Neural cell (in vitro differentiated cells): ENCODE results near the gene RGS6. TPM values are rescaled to one million over a fixed set of nuclear protein-coding genes. Genes with fewer than 3 reads are reported as not detected.
A peak's percentile ranks its signal among the peaks of the same experiment; 100 is the strongest.

Experiments used
- H2AFZ ChIP-seq: fragments of 200-600, 300-800 bp; sonication (generic), shearing (Covaris generic); 2 replicates; pipeline ENCODE4 v1.6.0; 2014; ENCODE audit warnings: low read depth, mild to moderate bottlenecking, antibody characterized with exemption, low read length, moderate library complexity
- H3F3A ChIP-seq: fragments of 200-600 bp; shearing (Covaris generic); 2 replicates; pipeline ENCODE4 v1.6.1; 2016; ENCODE audit warnings: mild to moderate bottlenecking, moderate library complexity, mixed read lengths, antibody characterized with exemption, low read length; ENCODE audit not compliant: insufficient read depth, poor library complexity, severe bottlenecking
- H3K27ac ChIP-seq: fragments of 200-600, 300-800 bp; sonication (generic), shearing (Covaris generic); 2 replicates; pipeline ENCODE4 v1.5.1; 2014; ENCODE audit warnings: mild to moderate bottlenecking, low read length, moderate library complexity
- H3K27me3 ChIP-seq: fragments of 300-800, 200-600 bp; sonication (generic), shearing (Covaris generic); 2 replicates; pipeline ENCODE4 v1.6.0; 2014; ENCODE audit warnings: mild to moderate bottlenecking, low read depth, low read length, moderate library complexity; ENCODE audit not compliant: insufficient read depth
- H3K36me3 ChIP-seq: fragments of 300-800, 200-600 bp; sonication (generic), shearing (Covaris generic); 2 replicates; pipeline ENCODE4 v1.5.1; 2014; ENCODE audit warnings: mild to moderate bottlenecking, antibody characterized with exemption, low read length, moderate library complexity; ENCODE audit not compliant: insufficient read depth
- H3K4me2 ChIP-seq: fragments of 300-800, 200-600 bp; sonication (generic), shearing (Covaris generic); 2 replicates; pipeline ENCODE4 v1.6.0; 2014; ENCODE audit warnings: mild to moderate bottlenecking, low read length
- H3K4me3 ChIP-seq: fragments of 300-800, 200-600 bp; sonication (generic), shearing (Covaris generic); 2 replicates; pipeline ENCODE4 v1.5.1; 2014; ENCODE audit warnings: mild to moderate bottlenecking, low read length, moderate library complexity
- H3K79me2 ChIP-seq: fragments of 200-600 bp; shearing (Covaris generic); replicated peaks from 2 replicates; pipeline ENCODE4 v1.6.0; 2014; ENCODE audit warnings: mild to moderate bottlenecking, low read length, moderate library complexity; ENCODE audit not compliant: insufficient read depth
- H3K9ac ChIP-seq: fragments of 300-800, 200-600 bp; sonication (generic), shearing (Covaris generic); 2 replicates; pipeline ENCODE4 v1.6.1; 2016; ENCODE audit warnings: mild to moderate bottlenecking, low read length, mixed read lengths
- H3K9me2 ChIP-seq: fragments of 200-600 bp; shearing (Covaris generic); 2 replicates; pipeline ENCODE4 v1.6.1; 2016; ENCODE audit warnings: mild to moderate bottlenecking, low read length, mixed read lengths; ENCODE audit not compliant: insufficient read depth
- H3K9me3 ChIP-seq: fragments of 200-600, 300-800 bp; sonication (generic), shearing (Covaris generic); 2 replicates; pipeline ENCODE4 v1.6.1; 2016; ENCODE audit warnings: mild to moderate bottlenecking, mixed run types, low read length, moderate library complexity, mixed read lengths
- H4K20me1 ChIP-seq: fragments of 200-600 bp; shearing (Covaris generic); 2 replicates; pipeline ENCODE4 v1.6.1; 2016; ENCODE audit warnings: mild to moderate bottlenecking, mixed run types; ENCODE audit not compliant: insufficient read depth
- EP300 ChIP-seq: fragments of 450-650 bp; conservative IDR thresholded peaks from 2 replicates; pipeline ENCODE4 v1.6.1; 2014; ENCODE audit warnings: antibody characterized with exemption, mild to moderate bottlenecking, moderate library complexity; ENCODE audit not compliant: poor library complexity, severe bottlenecking
- EZH2 ChIP-seq: fragments of 200-600, 300-800 bp; shearing (Covaris generic), sonication (generic); IDR thresholded peaks from 2 replicates; pipeline ENCODE4 v1.6.1; 2014; ENCODE audit warnings: antibody characterized with exemption, low read length, borderline replicate concordance, mild to moderate bottlenecking; ENCODE audit not compliant: insufficient read depth, poor library complexity, severe bottlenecking
- MXI1 ChIP-seq: fragments of 450-650 bp; conservative IDR thresholded peaks from 2 replicates; pipeline ENCODE4 v1.6.1; 2014; ENCODE audit warnings: antibody characterized with exemption, mild to moderate bottlenecking; ENCODE audit not compliant: poor library complexity, severe bottlenecking
- POLR2AphosphoS5 ChIP-seq: IDR thresholded peaks from 2 replicates; pipeline ENCODE4 v1.6.1; 2012
- RAD21 ChIP-seq: fragments of 450-650 bp; conservative IDR thresholded peaks from 2 replicates; pipeline ENCODE4 v1.6.1; 2014; ENCODE audit warnings: antibody characterized with exemption, mild to moderate bottlenecking, moderate library complexity
- REST ChIP-seq: IDR thresholded peaks from 2 replicates; pipeline ENCODE4 v1.6.1; 2012; ENCODE audit warnings: borderline replicate concordance
- SMC3 ChIP-seq: fragments of 450-650 bp; conservative IDR thresholded peaks from 2 replicates; pipeline ENCODE4 v1.6.1; 2014; ENCODE audit warnings: antibody characterized with exemption, mild to moderate bottlenecking, moderate library complexity; ENCODE audit not compliant: poor library complexity
- TAF1 ChIP-seq: IDR thresholded peaks from 2 replicates; pipeline ENCODE4 v1.6.1; 2012; ENCODE audit warnings: low read depth
- polyA plus RNA-seq: library from polyadenylated mRNA; depleted of rRNA; stranded (reverse); fragments of >200 nt; gene quantifications from 2 replicates; pipeline ENCODE4 v1.2.3, GENCODE V29; 2014
- TF ChIP-seq, protein P1 (sequence below): fragments of 450-650 bp; IDR thresholded peaks from 2 replicates; pipeline ENCODE4 v1.5.1; 2014; ENCODE audit warnings: antibody characterized with exemption, mild to moderate bottlenecking, moderate library complexity; ENCODE audit not compliant: poor library complexity, severe bottlenecking

The RGS6 gene
- polyA plus RNA-seq, 1 donor from 2014 or later = 7.3 TPM

DNA sequence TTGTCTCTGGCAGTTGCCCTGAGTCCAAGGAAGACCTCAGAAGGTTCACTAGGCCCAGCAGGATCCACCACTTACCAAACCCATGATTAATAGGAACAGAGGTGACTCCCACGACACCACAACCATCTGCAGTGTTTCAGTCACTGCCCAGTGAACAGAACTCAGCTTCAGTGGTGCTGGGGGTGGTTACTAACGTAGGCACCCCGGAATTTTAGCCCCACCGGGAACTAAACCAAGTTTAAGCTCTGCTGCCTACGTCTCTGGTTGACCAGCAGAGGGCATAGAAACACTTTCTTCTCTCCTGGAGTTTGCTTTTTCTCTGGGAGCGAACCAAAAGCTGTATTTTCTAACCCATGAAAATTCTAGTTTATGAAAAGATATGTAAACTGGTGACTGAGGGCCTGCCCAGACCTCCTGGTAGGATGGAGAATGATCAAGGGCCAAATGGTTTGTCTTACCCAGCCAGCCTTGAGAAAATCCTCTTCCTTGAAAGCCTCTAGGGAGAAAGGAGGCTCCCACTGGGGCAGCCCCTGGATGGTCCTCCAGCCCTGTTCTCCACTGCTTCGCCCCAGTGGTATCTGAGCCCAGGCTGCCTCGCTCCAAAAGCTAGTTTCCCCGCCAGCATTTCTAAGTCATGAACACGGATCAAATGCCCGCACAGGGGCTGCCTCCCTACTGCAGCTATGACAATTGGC, 581.9 kb downstream of the RGS6 start:
- Histone ChIP-seq H3K4me3 (no peak overlapping the region), H3K9me3 (no peaks in the 10 kb centered on the region), H3K4me2 (no peak overlapping the region), H3K27me3 (no peaks in the 10 kb centered on the region), H2AFZ (no peak overlapping the region), H4K20me1 (no peaks in the 10 kb centered on the region), H3K36me3 (no peaks in the 10 kb centered on the region), H3K79me2 (no peaks in the 10 kb centered on the region), H3K9me2 (no peaks in the 10 kb centered on the region), H3F3A (no peaks in the 10 kb centered on the region), H3K27ac (no peak overlapping the region), H3K9ac (no peak overlapping the region)
- TF ChIP-seq POLR2AphosphoS5 (no peak), REST (no peak), EP300 (no peak), RAD21 (peak; percentile 75), SMC3 (peak; percentile 78), EZH2 (no peak), TAF1 (no peak), MXI1 (no peak)
- TF ChIP-seq, protein P1, sequence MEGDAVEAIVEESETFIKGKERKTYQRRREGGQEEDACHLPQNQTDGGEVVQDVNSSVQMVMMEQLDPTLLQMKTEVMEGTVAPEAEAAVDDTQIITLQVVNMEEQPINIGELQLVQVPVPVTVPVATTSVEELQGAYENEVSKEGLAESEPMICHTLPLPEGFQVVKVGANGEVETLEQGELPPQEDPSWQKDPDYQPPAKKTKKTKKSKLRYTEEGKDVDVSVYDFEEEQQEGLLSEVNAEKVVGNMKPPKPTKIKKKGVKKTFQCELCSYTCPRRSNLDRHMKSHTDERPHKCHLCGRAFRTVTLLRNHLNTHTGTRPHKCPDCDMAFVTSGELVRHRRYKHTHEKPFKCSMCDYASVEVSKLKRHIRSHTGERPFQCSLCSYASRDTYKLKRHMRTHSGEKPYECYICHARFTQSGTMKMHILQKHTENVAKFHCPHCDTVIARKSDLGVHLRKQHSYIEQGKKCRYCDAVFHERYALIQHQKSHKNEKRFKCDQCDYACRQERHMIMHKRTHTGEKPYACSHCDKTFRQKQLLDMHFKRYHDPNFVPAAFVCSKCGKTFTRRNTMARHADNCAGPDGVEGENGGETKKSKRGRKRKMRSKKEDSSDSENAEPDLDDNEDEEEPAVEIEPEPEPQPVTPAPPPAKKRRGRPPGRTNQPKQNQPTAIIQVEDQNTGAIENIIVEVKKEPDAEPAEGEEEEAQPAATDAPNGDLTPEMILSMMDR = peak; percentile 72

- no peak overlapping the region for H3K27ac ChIP-seq
- no peak overlapping the region for H2AFZ ChIP-seq
- H3K4me3 ChIP-seq = no peak overlapping the region
- H3K27me3 ChIP-seq = no peaks in the 10 kb centered on the region
- no peak for TF ChIP-seq MXI1
- TF ChIP-seq RAD21 = no peak
- no peak for TF ChIP-seq SMC3
- TF ChIP-seq POLR2AphosphoS5 = no peak
- no peak for TF ChIP-seq EP300
- TF ChIP-seq TAF1 = no peak
- no peak for TF ChIP-seq REST
- no peak overlapping the region for H3K4me2 ChIP-seq
- H3F3A ChIP-seq = no peaks in the 10 kb centered on the region
- H3K9ac ChIP-seq = no peak overlapping the region
- H3K9me2 ChIP-seq = no peaks in the 10 kb centered on the region
- no peaks in the 10 kb centered on the region for H3K9me3 ChIP-seq
- H4K20me1 ChIP-seq = no peaks in the 10 kb centered on the region
- no peaks in the 10 kb centered on the region for H3K36me3 ChIP-seq
- no peaks in the 10 kb centered on the region for H3K79me2 ChIP-seq
These were observed 582.4 kb downstream of the RGS6 start for GRCh38 chr14:72514660-72515025.
